H1 (cell line): Measurements from ENCODE around the gene TPPP. TPM values are rescaled to one million over a fixed set of nuclear protein-coding genes. Genes with fewer than 3 reads are reported as not detected.

Experiments used
- CTCF ChIA-PET: fragments of 300-600 bp; sonication (Branson Sonifier 250); formaldehyde crosslinking; loops from one replicate; lab custom pipeline; 2021; ENCODE audit not compliant: partially characterized antibody; lab: Charles Lee
- POLR2A ChIA-PET: fragments of 300-600 bp; sonication (Branson Sonifier 250); formaldehyde crosslinking; loops from one replicate; lab custom pipeline; 2021; ENCODE audit warnings: inconsistent platforms; ENCODE audit not compliant: partially characterized antibody; lab: Charles Lee
- DNase-seq, 2 experiments: peaks; one replicate each; pipeline versions ENCODE4 v3.0.0 to v3.0.0-alpha.2; 2010 to 2022; ENCODE audit warnings: low spot score in 2 of 2, low read depth in 1 of 2, mixed read lengths in 1 of 2
- FAIRE-seq: peaks from 2 replicates; lab custom pipeline; 2011; peaks lifted over from hg19 to GRCh38; lab: Jason Lieb, UNC
- H2AFZ ChIP-seq: 2 replicates; pipeline ENCODE4 v1.8.1; 2012; ENCODE audit warnings: low read length, inconsistent platforms
- H2AK5ac ChIP-seq: 2 replicates; pipeline ENCODE4 v1.6.1; 2013; ENCODE audit warnings: low read depth, low read length
- H2BK120ac ChIP-seq: replicated peaks from 2 replicates; pipeline ENCODE3; 2013; ENCODE audit warnings: low read depth, low read length, inconsistent platforms
- H2BK12ac ChIP-seq: 2 replicates; pipeline ENCODE4 v1.6.1; 2013; ENCODE audit warnings: low read depth, low read length
- H2BK15ac ChIP-seq: 2 replicates; pipeline ENCODE4 v1.6.1; 2013; ENCODE audit warnings: low read length
- H2BK20ac ChIP-seq: 2 replicates; pipeline ENCODE4 v1.6.1; 2013; ENCODE audit warnings: low read length
- H2BK5ac ChIP-seq: 2 replicates; pipeline ENCODE4 v1.6.1; 2013; ENCODE audit warnings: low read depth, low read length
- H3K14ac ChIP-seq: 2 replicates; pipeline ENCODE4 v1.6.1; 2013; ENCODE audit warnings: inconsistent platforms; ENCODE audit not compliant: insufficient read length
- H3K18ac ChIP-seq: 2 replicates; pipeline ENCODE4 v1.6.1; 2013; ENCODE audit warnings: low read length; ENCODE audit errors: extremely low read depth
- H3K23ac ChIP-seq: 2 replicates; pipeline ENCODE4 v1.6.1; 2013; ENCODE audit warnings: inconsistent platforms; ENCODE audit not compliant: insufficient read length
- H3K23me2 ChIP-seq: 2 replicates; pipeline ENCODE4 v1.6.1; 2013; ENCODE audit warnings: low read depth, low read length
- H3K27ac ChIP-seq: 2 replicates; pipeline ENCODE4 v1.6.1; 2011; ENCODE audit warnings: low read depth, low read length, inconsistent platforms
- H3K27me3 ChIP-seq, 4 experiments: replicated peaks in 1 of 4; 1 replicate in 1 of 4; 2 replicates in 3 of 4; pipeline versions ENCODE4 v1.6.1 to v1.8.1; 2011 to 2013; ENCODE audit warnings: low read length in 3 of 4, mild to moderate bottlenecking in 3 of 4, inconsistent platforms in 2 of 4, mixed read lengths in 2 of 4, moderate library complexity in 1 of 4; ENCODE audit not compliant: control insufficient read depth in 3 of 4, insufficient read depth in 3 of 4; ENCODE audit errors: extremely low read depth in 1 of 4
- H3K36me3 ChIP-seq, 4 experiments: 2 replicates each; pipeline versions ENCODE4 v1.6.1 to v1.8.1; 2011 to 2013; ENCODE audit warnings: mild to moderate bottlenecking in 4 of 4, low read length in 3 of 4, moderate library complexity in 2 of 4, control low read depth in 1 of 4, inconsistent platforms in 1 of 4; ENCODE audit not compliant: insufficient read depth in 4 of 4, control insufficient read depth in 2 of 4
- H3K4ac ChIP-seq: replicated peaks from 2 replicates; pipeline ENCODE3; 2013; ENCODE audit warnings: low read length, low read depth, mixed read lengths, inconsistent platforms; ENCODE audit not compliant: insufficient read length
- H3K4me1 ChIP-seq, 4 experiments: replicated peaks in 1 of 4; 1 replicate in 1 of 4; 2 replicates in 3 of 4; pipeline versions ENCODE4 v1.6.1 to v1.8.1; 2011 to 2013; ENCODE audit warnings: low read length in 3 of 4, inconsistent platforms in 2 of 4, mixed read lengths in 1 of 4; ENCODE audit not compliant: insufficient read depth in 4 of 4, control insufficient read depth in 3 of 4
- H3K4me2 ChIP-seq, 2 experiments: 2 replicates each; pipeline versions ENCODE4 v1.6.1 to v1.8.1; 2011 to 2013; ENCODE audit warnings: low read depth in 2 of 2, low read length in 2 of 2, control low read depth in 1 of 2, inconsistent platforms in 1 of 2, mild to moderate bottlenecking in 1 of 2; ENCODE audit not compliant: insufficient read depth in 1 of 2
- H3K4me3 ChIP-seq, 4 experiments: fragments of 200-600, 300-600 bp in 1 of 4; sonication (generic), shearing (Covaris generic), sonication (Bioruptor Twin) in 1 of 4; 2 replicates each; pipeline versions ENCODE4 v1.5.1 to v1.8.1; 2011 to 2016; ENCODE audit warnings: low read length in 4 of 4, low read depth in 3 of 4, control low read depth in 2 of 4, inconsistent platforms in 2 of 4, mild to moderate bottlenecking in 2 of 4, mixed read lengths in 1 of 4, moderate library complexity in 1 of 4; ENCODE audit not compliant: insufficient read depth in 2 of 4; ENCODE audit errors: extremely low read depth in 1 of 4
- H3K56ac ChIP-seq: replicated peaks from 2 replicates; pipeline ENCODE3; 2013; ENCODE audit warnings: low read depth, mild to moderate bottlenecking, mixed read lengths, low read length, inconsistent platforms; ENCODE audit not compliant: insufficient read length
- H3K79me1 ChIP-seq: 2 replicates; pipeline ENCODE4 v1.6.1; 2013; ENCODE audit warnings: low read depth, low read length, control low read depth
- H3K79me2 ChIP-seq, 2 experiments: 2 replicates each; pipeline versions ENCODE4 v1.6.1 to v1.8.1; 2012 to 2013; ENCODE audit warnings: low read length in 2 of 2, mild to moderate bottlenecking in 2 of 2, inconsistent platforms in 1 of 2; ENCODE audit not compliant: insufficient read depth in 2 of 2, control insufficient read depth in 1 of 2
- H3K9ac ChIP-seq, 4 experiments: replicated peaks in 1 of 4; 1 replicate in 1 of 4; 2 replicates in 3 of 4; pipeline versions ENCODE4 v1.6.1 to v1.8.1; 2011 to 2013; ENCODE audit warnings: low read depth in 3 of 4, low read length in 3 of 4, control low read depth in 2 of 4, mild to moderate bottlenecking in 2 of 4, moderate library complexity in 2 of 4, inconsistent platforms in 1 of 4; ENCODE audit errors: extremely low read depth in 1 of 4
- H3K9me3 ChIP-seq, 2 experiments: 2 replicates each; pipeline versions ENCODE4 v1.6.1 to v1.8.1; 2012 to 2013; ENCODE audit warnings: mild to moderate bottlenecking in 2 of 2, moderate library complexity in 2 of 2, control low read depth in 1 of 2, inconsistent platforms in 1 of 2, low read depth in 1 of 2, low read length in 1 of 2, mixed read lengths in 1 of 2; ENCODE audit not compliant: insufficient read depth in 2 of 2
- H4K20me1 ChIP-seq, 2 experiments: replicated peaks in 1 of 2; 2 replicates each; pipeline versions ENCODE3 to v1.8.1; 2011 to 2013; ENCODE audit warnings: inconsistent platforms in 2 of 2, low read length in 2 of 2, mild to moderate bottlenecking in 1 of 2; ENCODE audit not compliant: insufficient read depth in 2 of 2, control insufficient read depth in 1 of 2
- H4K5ac ChIP-seq: 2 replicates; pipeline ENCODE4 v1.6.1; 2013; ENCODE audit warnings: low read length, low read depth, mixed read lengths, inconsistent platforms; ENCODE audit not compliant: insufficient read length
- H4K8ac ChIP-seq: 2 replicates; pipeline ENCODE4 v1.8.0; 2013; ENCODE audit warnings: mild to moderate bottlenecking, moderate library complexity, low read length, inconsistent platforms; ENCODE audit not compliant: insufficient read depth; ENCODE audit errors: extremely low read depth
- H4K91ac ChIP-seq: replicated peaks from 2 replicates; pipeline ENCODE3; 2013; ENCODE audit warnings: low read length, mixed read lengths, inconsistent platforms; ENCODE audit not compliant: insufficient read length
- CREB1 ChIP-seq: IDR thresholded peaks from 2 replicates; pipeline ENCODE4 v1.6.1; 2012; ENCODE audit warnings: inconsistent platforms
- SIRT6 ChIP-seq: IDR thresholded peaks from one replicate; pipeline ENCODE4 v1.7.1; 2012; ENCODE audit warnings: low read length, inconsistent platforms
- WGBS, 2 experiments: shearing (Covaris generic) in 1 of 2; methylation state at CpG; one replicate each; pipeline versions ENCODE4 v1.1.6 to v1.1.7; 2013 to 2015; ENCODE audit warnings: low lambda C conversion rate in 2 of 2, mixed read lengths in 2 of 2, inconsistent platforms in 1 of 2, low coverage in 1 of 2, missing lambda C conversion rate in 1 of 2; ENCODE audit not compliant: insufficient replicate concordance in 2 of 2, insufficient coverage in 1 of 2, insufficient read length in 1 of 2; ENCODE audit errors: extremely low coverage in 1 of 2, missing lambda C conversion rate in 1 of 2; 5-methylcytosine and 5-hydroxymethylcytosine counted together
- polyA plus RNA-seq, 7 experiments: library from polyadenylated mRNA; depleted of rRNA in 3 of 7; stranded (reverse) in 5 of 7; unstranded in 2 of 7; fragments of >200 nt in 5 of 7; fragments of 200-250 nt in 2 of 7; gene quantifications; 1 replicate in 5 of 7; 2 replicates in 1 of 7; 4 replicates in 1 of 7; pipeline versions ENCODE4 v1.2.1 to v1.2.3, GENCODE V29; 2011 to 2013; ENCODE audit warnings: missing spikeins in 2 of 7, mixed read lengths in 2 of 7
- total RNA-seq: library from RNA; stranded (reverse); fragmentation: NEBNext Ultra II Directional; extraction: Animal tissue kit (Norgen Biotek cat#: 25700); gene quantifications from 2 replicates; pipeline ENCODE4 v1.2.1, GENCODE V29; 2021
- TF ChIP-seq, protein P1 (sequence below): IDR thresholded peaks from 2 replicates; pipeline ENCODE4 v1.6.1; 2011; ENCODE audit warnings: low read length, improper control_type of control experiment

TPPP gene
- total and polyA plus RNA-seq, 2 of the 8 experiments (the other 6 are each of a cell fraction or from before 2014, with no cell fraction given) = 0.36 to 0.93 TPM

- H3K36me3 ChIP-seq = peaks cover 3 to 11% (median 6%) of the 10 kb centered on the region in 4 experiments; a peak in 6 of 8 replicates
- H3K4me2 ChIP-seq = no peak overlapping the region
- peaks cover 0 to 12% (median 3%) of the 10 kb centered on the region in 4 experiments; a peak in 3 of 7 replicates for H3K27me3 ChIP-seq
- H3K4me3 ChIP-seq = no peak overlapping the region
- H2BK5ac ChIP-seq = no peak overlapping the region
- CTCF ChIA-PET = interaction anchor here (0.8 to 5.4 kb wide), 19 partner anchors 9 to 335 kb away, joined by 3 to 29 read pairs (median 3); partner anchors contain the start of genes BRD9 and TRIP13
- H3K27ac ChIP-seq = no peak overlapping the region
- no peak overlapping the region for H3K4ac ChIP-seq
- H3K56ac ChIP-seq = no peak overlapping the region
- no peak overlapping the region for H2AK5ac ChIP-seq
- no peak overlapping the region for H2BK20ac ChIP-seq
- H3K79me1 ChIP-seq = peaks cover 3% of the 10 kb centered on the region; the same call in 1 of the 2 replicates
- H3K23me2 ChIP-seq = no peaks in the 10 kb centered on the region
- no peak overlapping the region for H3K14ac ChIP-seq
- peaks cover 0 to 23% (median 10%) of the 10 kb centered on the region in 4 experiments; a peak in 6 of 7 replicates for H3K4me1 ChIP-seq
- no peak overlapping the region for H3K23ac ChIP-seq
- no peak overlapping the region; the same call in 1 of the 2 replicates for H4K8ac ChIP-seq
- TF ChIP-seq, protein P1, sequence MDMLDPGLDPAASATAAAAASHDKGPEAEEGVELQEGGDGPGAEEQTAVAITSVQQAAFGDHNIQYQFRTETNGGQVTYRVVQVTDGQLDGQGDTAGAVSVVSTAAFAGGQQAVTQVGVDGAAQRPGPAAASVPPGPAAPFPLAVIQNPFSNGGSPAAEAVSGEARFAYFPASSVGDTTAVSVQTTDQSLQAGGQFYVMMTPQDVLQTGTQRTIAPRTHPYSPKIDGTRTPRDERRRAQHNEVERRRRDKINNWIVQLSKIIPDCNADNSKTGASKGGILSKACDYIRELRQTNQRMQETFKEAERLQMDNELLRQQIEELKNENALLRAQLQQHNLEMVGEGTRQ = no peak
- TF ChIP-seq SIRT6 (no peak), CREB1 (no peak)
- H2BK120ac ChIP-seq = no peak overlapping the region
- no peaks in the 10 kb centered on the region for H3K9me3 ChIP-seq
- H4K91ac ChIP-seq = no peak overlapping the region
- no peak for DNase-seq
- H2BK12ac ChIP-seq = no peak overlapping the region
- no peaks in the 10 kb centered on the region for H3K79me2 ChIP-seq
- H2AFZ ChIP-seq = no peak overlapping the region
- 91% methylated on average over 19 of the region's 22 CpGs; no CpG with 5 or more reads in 1 of the 2 experiments for WGBS, 2 experiments
- no peak overlapping the region for H3K18ac ChIP-seq
- H4K5ac ChIP-seq = no peak overlapping the region
- no peak overlapping the region for H3K9ac ChIP-seq
- no peak for FAIRE-seq
- POLR2A ChIA-PET = interaction anchor here (0.8 to 1.3 kb wide), 4 partner anchors 47 to 190 kb away, joined by 3 read pairs; no protein-coding TSS in a partner anchor
- H2BK15ac ChIP-seq = no peak overlapping the region
- peaks cover 12 to 18% of the 10 kb centered on the region in 2 experiments for H4K20me1 ChIP-seq
Measured at GRCh38 chr5:669842-670395, 23.2 kb downstream of the TPPP start.
